HPDE6-E6E7 (cell line): ENCODE data around the gene THRA.
"Not testable (repeated sequence)": the region's sequence is repeated elsewhere in the genome, so short reads cannot be mapped to it uniquely, and the experiment has no call there.

ENCODE experiments used
- DNase-seq: peaks from one replicate; pipeline ENCODE4 v3.0.0; 2011; ENCODE audit warnings: missing footprints; ENCODE audit errors: extremely low spot score

The THRA gene

GRCh38 chr17:40113110-40113906, 50.5 kb downstream of the THRA start:
- peak; percentile 96 for DNase-seq

- no peak for DNase-seq
These were observed 51.1 kb downstream of the THRA start for GRCh38 chr17:40113907-40114245.

DNA sequence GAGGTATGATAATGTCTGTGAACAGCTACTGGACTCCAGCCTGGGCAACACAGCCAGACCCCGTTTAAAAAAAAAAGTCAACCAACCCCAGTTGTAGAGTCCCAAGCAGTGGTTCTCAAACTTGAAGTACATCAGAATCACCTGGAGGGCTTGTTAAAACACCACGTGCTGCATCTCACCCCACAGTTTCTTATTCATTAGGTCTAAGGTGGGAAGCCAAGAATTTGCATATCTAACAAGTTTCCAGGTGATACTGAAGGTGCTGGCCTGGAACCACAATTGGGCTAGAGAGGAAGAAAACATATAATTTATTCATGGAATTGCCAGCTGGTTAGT, 52.3 kb downstream of the THRA start:
- no peak for DNase-seq

- DNase-seq, result no peak
These were observed 58.7 kb downstream of the THRA start, which contains the start of gene MSL1 for GRCh38 chr17:40121181-40122135. Gene MSL1 (plus strand): TSS chr17:40121971. CDS start chr17:40122613, 642 bp downstream.

DNA sequence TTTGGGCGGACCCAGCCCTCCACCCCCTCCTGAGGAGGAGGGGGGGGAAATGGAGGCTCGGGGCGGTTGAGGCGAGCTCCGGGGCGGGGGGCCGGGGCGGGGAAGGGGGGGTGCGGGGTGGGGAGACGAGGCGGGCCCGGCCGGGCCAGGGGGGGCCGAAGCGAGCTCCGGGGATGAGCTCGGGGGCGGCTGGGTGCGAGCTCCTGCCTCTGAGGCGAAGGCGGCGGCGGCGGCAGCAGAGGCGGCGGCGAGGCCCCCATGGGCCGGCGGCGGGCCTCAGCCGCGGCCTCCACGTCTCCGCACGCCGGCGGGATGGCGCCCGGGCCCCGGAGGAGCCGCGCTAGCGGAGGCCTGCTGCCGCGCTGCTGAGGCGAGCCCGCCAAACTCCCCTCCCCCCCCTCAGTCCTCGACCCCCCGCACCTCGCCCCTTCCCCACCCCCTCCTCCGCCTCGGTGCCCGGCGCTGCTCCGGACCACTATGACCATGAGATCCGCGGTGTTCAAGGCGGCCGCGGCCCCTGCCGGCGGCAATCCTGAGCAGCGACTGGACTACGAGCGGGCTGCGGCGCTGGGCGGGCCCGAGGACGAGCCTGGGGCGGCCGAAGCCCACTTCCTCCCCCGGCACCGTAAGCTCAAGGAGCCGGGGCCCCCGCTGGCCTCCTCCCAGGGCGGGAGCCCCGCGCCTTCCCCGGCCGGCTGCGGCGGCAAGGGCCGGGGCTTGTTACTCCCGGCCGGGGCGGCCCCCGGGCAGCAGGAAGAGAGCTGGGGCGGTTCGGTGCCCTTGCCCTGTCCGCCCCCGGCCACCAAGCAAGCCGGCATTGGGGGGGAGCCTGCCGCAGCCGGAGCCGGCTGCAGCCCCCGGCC, 59.6 kb downstream of the THRA start:
- DNase-seq, result no peak

GRCh38 chr17:40122999-40123810, 60.4 kb downstream of the THRA start:
- DNase-seq, result no peak

DNA sequence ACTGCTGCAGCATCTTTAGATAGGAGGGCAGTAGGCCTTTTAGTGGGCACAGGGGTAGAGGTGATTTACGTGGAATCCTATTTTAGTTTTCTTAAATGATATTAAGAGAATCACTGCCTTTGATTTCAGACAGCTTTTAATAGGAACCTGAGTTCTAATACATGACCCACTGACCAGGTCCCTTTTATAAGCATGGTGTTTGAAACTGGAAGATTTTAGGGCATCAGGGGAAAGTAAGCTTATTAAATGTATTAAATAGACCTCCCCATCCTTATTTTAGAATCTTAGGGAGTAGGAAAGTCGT, 61.0 kb downstream of the THRA start:
- DNase-seq, result no peak

GRCh38 chr17:40124279-40125141, 61.7 kb downstream of the THRA start:
- no peak for DNase-seq

- DNase-seq, result no peak
These were observed 66.7 kb downstream of the THRA start for GRCh38 chr17:40129498-40129897.

DNA sequence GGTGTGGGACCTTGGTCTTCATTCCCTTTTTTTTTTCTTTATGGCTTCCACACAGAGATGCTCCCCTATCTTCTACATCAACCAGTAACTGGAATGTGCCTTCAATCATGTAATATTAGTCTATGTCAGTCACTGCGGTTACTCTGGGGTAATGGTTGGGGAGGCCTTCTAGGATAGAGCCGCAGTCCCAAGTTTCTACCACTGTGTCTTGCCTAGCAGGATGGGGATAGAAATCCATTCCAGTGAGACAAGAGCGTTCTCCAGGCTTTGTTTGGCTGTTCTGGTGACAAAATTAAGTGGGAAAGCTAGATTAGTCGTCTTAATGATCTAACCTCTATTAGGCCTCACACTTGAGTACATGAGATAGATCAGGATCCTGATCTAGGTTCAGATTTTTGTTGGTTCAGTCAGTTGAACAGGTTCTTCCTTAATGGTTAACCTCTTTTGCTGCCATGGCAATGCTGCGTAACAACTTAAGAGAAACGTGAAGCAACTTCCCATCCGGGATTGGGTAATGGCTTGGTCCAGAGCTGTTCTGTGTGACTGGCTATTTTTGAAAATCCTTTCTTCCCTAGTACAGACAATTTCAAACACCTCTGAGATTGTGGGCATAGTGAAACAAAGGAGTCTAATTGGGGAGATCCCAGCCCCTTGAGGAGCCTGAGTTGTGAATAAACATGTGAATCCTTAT, 67.7 kb downstream of the THRA start:
- DNase-seq, result no peak

DNA sequence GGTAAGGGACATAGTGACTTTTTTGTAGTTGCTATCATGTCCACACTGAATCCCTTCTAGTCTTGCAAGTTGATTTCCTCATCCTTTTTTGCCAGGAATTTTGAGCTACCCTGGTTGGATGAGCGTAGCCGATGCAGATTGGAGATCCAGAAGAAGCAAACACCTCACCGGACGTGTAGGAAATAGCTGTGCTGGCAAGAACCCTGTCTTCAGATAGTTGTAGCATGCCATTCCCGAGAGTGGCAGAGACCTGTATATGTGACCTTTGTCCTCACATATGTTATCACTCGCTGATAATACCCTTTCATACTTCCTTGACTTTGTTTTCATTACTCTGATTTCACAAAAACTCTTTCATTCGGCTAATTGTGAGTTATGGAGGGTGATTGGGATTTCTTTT, 71.4 kb downstream of the THRA start:
- DNase-seq, result no peak

GRCh38 chr17:40135817-40136216, 73.1 kb downstream of the THRA start:
- DNase-seq, result no peak

GRCh38 chr17:40139566-40140058, 76.8 kb downstream of the THRA start:
- no peak for DNase-seq

DNA sequence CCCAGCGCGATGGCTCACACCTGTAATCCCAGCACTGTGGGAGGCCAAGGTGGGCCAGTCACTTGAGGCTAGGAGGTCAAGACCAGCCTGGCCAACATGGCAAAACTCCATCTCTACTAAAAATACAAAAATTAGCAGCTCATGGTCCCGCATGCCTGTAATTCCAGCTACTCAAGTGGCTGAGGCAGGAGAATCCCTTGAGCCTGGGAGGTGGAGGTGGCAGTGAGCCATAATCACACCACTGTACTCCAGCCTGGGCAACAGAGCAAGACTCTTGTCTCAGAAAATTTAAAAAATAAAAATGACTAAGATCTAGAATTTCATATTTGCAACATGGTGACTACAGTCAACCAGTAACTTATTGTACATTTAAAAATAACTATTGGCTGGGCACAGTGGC, 80.4 kb downstream of the THRA start:
- DNase-seq, result not testable (repeated sequence)
